ENCODE results near the gene BRMS1.
"Not testable (repeated sequence)": the region's sequence is repeated elsewhere in the genome, so short reads cannot be mapped to it uniquely, and the experiment has no call there.

Gene BRMS1

GRCh38 chr11:66344550-66345315 lies at the start of gene BRMS1:
TSS of gene BRMS1 (minus strand) at chr11:66345104. CDS start at chr11:66342234, 2,870 bp downstream.
- DNase-seq (ENCODE audit: low read depth), result peak; percentile 95

DNA sequence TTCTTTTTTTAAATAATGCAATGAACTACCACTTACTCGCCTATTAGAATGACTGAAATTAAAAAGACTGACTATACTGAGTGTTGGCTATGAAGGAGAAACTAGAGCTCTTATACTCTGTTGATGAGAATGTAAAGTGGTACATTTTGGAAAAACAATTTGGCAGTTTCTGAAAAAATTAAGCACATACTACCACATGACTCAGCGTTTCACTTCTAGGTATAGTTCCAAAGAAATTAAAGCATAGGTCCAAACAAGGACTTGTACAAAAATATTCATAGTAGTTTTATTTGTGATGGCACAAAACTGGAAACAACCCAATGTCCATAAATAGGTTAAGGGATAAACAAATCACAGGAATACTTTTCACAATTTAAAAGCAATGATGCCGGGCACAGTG lies 49.0 kb upstream of the BRMS1 start:
- no peak for DNase-seq (ENCODE audit: low read depth)

GRCh38 chr11:66391322-66391721 lies 46.4 kb upstream of the BRMS1 start:
- no peak for DNase-seq (ENCODE audit: low read depth)

DNA sequence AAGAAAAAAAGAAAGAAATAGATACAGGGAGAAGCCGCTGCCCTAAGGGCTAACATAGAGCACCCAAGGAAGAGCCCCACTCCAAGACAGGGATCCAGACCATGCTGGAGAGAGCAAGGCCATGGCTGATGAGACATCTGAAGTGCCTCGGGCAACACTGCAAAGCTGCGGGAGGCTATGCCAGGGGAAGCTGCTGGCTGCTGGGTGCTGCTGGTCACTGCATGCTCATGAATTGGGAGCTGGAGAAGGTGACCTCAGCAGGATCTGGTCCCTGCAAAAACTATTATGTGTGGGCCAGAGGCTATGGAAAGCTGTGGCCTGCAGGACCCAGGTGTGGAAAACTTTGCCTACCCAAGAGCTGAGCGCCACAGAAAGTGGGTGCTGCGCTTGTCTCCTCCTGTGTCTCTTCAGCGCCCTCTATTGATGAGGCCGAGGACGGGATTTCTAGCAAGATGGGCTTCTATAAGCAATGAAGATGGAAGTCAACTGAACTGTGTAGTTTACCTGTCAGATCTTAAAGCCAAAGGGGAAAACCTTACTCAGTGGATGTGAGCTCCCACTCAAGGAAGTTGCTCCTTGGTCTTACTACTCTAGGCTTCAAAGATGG lies 44.0 kb upstream of the BRMS1 start:
- peak; percentile 41 for DNase-seq (ENCODE audit: low read depth)

DNA sequence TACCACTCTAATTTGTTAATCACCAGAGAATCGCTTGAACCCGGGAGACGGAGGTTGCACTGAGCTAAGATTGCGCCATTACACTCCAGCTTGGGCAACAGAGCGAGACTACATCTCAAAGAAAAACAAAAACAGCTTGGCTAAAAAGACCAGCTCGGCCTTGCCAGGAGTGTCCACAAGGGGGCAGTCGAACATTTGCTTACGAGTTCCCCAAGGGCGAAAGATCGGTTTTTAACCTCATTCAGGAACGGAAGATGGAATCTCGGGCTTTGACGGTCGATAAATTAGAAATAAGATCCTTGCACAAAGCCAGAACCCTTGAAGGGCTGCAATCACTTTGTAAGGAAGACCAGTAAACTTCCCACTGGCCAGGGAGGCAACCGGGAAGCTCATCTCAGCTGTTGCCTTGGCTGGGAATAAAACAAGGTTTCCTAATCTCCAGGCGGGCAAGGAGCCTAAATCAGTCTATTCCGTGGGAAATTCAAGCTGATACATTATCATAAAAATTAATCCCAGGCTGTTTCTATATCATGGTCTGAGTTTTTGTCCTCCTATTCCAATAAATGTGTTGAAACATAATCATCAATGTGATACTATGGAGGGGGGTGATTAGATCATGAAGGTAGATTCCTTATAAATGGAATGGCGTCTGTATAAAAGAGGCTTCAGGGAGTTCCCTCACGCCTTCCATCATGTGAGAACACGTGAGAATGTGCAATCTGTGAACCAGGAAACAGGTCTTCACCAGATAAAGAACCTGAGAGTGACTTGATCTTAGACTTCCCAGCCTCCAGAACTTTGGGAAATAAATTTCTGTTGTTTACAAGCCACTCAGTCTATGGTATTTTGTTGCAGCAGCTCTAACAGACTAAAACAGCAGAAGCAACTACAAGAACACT lies 41.5 kb upstream of the BRMS1 start:
- peak; percentile 69 for DNase-seq (ENCODE audit: low read depth)

- not testable (repeated sequence) for DNase-seq (ENCODE audit: low read depth)
These were observed 39.4 kb upstream of the BRMS1 start for GRCh38 chr11:66384316-66384715.

- DNase-seq (ENCODE audit: low read depth), result not testable (repeated sequence)
These were observed 35.4 kb upstream of the BRMS1 start for GRCh38 chr11:66380264-66380663.

GRCh38 chr11:66373690-66374287 lies 28.9 kb upstream of the BRMS1 start:
- DNase-seq (ENCODE audit: low read depth), result not testable (repeated sequence)

DNA sequence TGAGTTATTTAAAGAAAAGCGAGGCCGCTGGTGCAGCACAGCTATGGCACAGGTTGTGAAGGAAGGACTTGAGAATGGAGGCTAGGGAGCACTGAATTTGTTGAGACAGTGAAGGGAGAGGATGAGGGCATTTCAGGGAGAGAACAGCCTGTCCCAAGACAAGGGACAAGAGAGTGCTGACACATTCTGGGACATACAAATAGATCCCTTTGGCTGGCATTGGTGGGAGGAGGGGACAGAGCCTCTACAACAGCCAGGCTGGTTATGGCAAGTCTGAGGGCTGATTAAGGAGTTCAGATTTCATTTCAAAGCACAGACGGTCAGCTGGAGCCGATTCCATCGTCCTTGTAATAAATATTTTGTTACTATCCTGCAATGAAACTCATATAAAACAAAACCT lies 28.4 kb upstream of the BRMS1 start:
- no peak for DNase-seq (ENCODE audit: low read depth)

DNA sequence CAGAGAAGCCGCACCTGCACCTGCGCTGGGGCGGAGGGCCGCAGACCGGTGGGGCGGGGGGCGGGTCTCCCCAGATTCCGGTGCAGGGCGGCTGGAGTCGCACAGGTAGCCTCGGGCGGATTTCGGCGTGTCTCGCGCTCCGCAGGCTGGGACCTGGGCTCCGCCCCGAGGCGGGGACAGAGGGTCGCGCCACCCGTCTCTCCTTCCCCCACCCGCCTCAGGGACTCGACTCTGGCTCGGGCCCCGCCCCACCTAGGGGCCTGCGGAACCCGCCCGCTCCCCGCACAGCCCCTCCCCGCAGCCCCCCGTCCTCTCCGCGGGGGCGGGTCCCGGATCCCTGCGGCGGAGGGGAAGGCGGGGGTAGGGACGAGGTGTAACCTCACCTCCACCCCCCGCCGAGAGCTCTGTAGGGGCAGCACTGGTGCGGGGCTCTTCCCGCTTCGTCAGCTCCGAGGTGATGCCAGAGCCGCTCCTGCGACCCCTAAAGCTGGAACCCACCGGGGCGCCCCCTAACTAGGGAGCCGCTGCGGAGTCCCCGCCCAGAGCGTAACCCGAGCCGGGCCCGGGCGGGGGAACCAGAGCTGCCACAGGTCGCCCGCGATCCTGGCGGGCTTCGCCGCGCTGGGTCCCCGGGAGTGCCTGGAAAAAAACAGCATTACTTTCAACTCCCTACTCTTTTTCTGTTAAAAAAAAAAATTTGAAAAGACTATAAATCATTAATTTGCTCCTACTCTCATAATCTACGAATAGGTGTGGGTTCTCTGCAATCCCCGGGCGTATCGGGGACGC lies 26.9 kb upstream of the BRMS1 start, which contains the start of gene SLC29A2:
SLC29A2 (minus strand) TSS at position 134 of the 789 bp plus-strand sequence. CDS start 169 bp downstream, outside the sequence.
- DNase-seq (ENCODE audit: low read depth), result peak; percentile 69

GRCh38 chr11:66369073-66369894 lies 24.4 kb upstream of the BRMS1 start:
- no peak for DNase-seq (ENCODE audit: low read depth)

DNA sequence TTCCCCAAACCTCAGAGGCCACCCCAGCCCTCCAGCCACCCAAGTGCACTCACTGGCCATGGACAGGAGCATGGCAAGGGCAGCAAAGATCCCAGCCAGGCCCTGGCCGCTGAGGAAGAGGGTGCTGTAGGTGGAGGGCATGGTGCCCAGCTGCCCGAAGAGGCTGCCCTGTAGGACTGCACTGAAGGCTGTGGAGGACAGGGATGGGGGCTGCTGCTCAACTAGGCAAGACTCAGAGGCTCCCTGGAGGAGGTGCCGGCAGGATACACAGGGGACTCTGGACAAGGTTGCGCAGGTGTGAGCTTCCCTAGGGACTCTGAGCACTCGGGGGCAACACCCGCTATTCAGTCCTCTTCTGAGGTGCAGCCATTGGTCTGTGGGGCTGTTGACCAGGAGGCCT lies 23.6 kb upstream of the BRMS1 start:
- DNase-seq (ENCODE audit: low read depth), result no peak

DNA sequence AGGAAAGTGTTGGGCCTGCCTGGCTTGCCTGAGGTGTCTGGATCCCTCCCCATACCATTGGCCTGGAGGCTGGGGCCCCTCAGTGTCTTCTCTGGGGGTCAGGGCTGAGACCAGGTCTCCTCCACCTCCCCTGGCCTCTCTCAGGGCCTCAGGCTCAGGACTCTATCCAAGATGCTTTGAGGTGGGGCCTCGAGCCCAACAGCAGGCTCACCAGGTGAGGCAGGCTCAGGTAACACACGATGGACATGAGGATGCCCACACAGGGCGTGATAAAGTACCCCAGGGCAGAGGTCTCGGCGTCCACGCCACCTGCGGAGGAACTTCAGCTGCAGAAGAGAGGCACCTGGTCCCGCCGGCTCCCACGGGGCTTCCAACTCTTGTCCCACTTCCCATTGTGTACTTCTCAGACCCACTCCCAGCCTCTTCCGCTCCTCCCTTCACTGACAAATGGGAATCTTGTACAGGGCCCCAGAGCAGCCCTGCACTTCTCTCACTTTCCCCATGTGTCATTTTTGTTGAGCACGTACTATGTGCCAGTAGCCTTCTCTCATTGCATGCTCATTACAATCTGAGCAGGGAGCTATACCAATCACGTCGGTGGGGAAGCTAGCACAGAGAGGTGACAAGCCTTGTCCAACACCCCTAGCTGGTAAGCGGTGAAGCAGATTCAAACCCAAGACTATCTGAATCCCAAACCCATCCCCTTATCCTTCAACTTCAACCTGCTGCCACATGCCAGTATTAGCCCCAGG lies 22.8 kb upstream of the BRMS1 start:
- no peak for DNase-seq (ENCODE audit: low read depth)

DNA sequence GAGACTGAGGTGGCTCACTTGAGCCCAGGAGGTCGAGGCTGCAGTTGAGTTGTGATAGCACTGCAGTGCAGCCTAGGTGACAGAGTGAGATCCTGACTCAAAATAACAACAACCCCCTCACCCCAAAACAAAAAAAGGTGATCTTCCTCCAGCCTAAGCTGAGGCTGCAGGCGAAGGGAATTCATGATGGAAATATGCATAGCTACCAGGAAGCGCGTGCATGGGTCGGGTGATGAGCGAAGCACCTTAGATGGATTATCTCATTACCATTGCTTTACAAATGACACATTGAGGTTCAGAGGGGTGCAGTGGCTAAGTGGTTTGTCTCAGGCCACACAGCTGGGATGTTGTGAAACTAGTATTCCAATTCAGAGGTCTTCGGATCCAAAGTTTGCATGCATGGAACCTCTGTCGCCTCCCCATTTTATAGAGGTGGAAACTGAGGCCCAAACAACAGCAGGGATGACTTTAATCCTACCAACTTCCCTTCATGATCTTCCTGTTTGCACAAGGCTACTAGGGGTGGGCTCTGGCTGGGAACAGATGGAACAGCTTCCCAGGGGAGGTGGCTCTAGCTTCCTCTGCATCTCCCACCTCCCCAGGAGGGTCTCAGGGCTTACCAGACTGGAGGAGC lies 22.1 kb upstream of the BRMS1 start:
- no peak for DNase-seq (ENCODE audit: low read depth)

GRCh38 chr11:66365711-66366619 lies 21.1 kb upstream of the BRMS1 start:
- no peak for DNase-seq (ENCODE audit: low read depth)

- no peak for DNase-seq (ENCODE audit: low read depth)
These were observed 20.3 kb upstream of the BRMS1 start for GRCh38 chr11:66365166-66365565.

- peak; percentile 57 for DNase-seq (ENCODE audit: low read depth)
These were observed 19.1 kb upstream of the BRMS1 start for GRCh38 chr11:66363805-66364535.
